Parathyroid adenoma (tissue), 2 donors: Measurements from ENCODE around the gene A2M.

ENCODE experiments used
- H2AFZ ChIP-seq: fragments of 300-600 bp; sonication (generic); one replicate; pipeline ENCODE4 v1.7.0; 2017; ENCODE audit warnings: antibody characterized with exemption, mild to moderate bottlenecking
- H3K27ac ChIP-seq: fragments of 300-600 bp; sonication (generic); one replicate; pipeline ENCODE4 v1.7.0; 2017
- H3K27me3 ChIP-seq: fragments of 300-600 bp; sonication (generic); one replicate; pipeline ENCODE4 v1.7.0; 2017; ENCODE audit warnings: low read length; ENCODE audit not compliant: control insufficient read depth, insufficient read depth
- H3K36me3 ChIP-seq: fragments of 300-600 bp; sonication (generic); one replicate; pipeline ENCODE4 v1.7.0; 2017; ENCODE audit warnings: low read length; ENCODE audit not compliant: control insufficient read depth, insufficient read depth
- H3K4me1 ChIP-seq: fragments of 300-600 bp; sonication (generic); one replicate; pipeline ENCODE4 v1.7.0; 2017; ENCODE audit warnings: control low read depth
- H3K4me2 ChIP-seq: fragments of 300-600 bp; sonication (generic); one replicate; pipeline ENCODE4 v1.7.0; 2017; ENCODE audit warnings: low read length
- H3K4me3 ChIP-seq: fragments of 300-600 bp; sonication (generic); one replicate; pipeline ENCODE4 v1.7.0; 2017; ENCODE audit warnings: low read depth, low read length
- H3K79me2 ChIP-seq: fragments of 300-600 bp; sonication (generic); one replicate; pipeline ENCODE4 v1.7.0; 2017; ENCODE audit warnings: control low read depth
- H3K9ac ChIP-seq: fragments of 300-600 bp; sonication (generic); one replicate; pipeline ENCODE4 v1.7.0; 2017; ENCODE audit warnings: mild to moderate bottlenecking
- H3K9me3 ChIP-seq: fragments of 300-600 bp; sonication (generic); one replicate; pipeline ENCODE4 v1.7.0; 2017; ENCODE audit warnings: low read length; ENCODE audit not compliant: control insufficient read depth
- CTCF ChIP-seq: fragments of 300-600 bp; sonication (generic); IDR thresholded peaks from one replicate; pipeline ENCODE4 v1.7.0; 2017; ENCODE audit warnings: antibody characterized with exemption, mild to moderate bottlenecking
- donor health status: primary hyperparathyroidism.

A2M gene

GRCh38 chr12:9103050-9103849, 12.5 kb downstream of the A2M start:
- no peak for TF ChIP-seq CTCF
- no peak overlapping the region for H3K27ac ChIP-seq
- H3K4me1 ChIP-seq, result no peaks in the 10 kb centered on the region
- H2AFZ ChIP-seq, result no peak overlapping the region
- H3K4me3 ChIP-seq, result no peak overlapping the region
- no peaks in the 10 kb centered on the region for H3K27me3 ChIP-seq
- no peak overlapping the region for H3K9ac ChIP-seq
- H3K4me2 ChIP-seq, result no peak overlapping the region
- no peaks in the 10 kb centered on the region for H3K9me3 ChIP-seq
- H3K79me2 ChIP-seq, result no peaks in the 10 kb centered on the region
- H3K36me3 ChIP-seq, result no peaks in the 10 kb centered on the region

- no peak overlapping the region for H3K4me2 ChIP-seq
- H3K36me3 ChIP-seq, result no peaks in the 10 kb centered on the region
- H3K79me2 ChIP-seq, result no peaks in the 10 kb centered on the region
- H3K9ac ChIP-seq, result no peak overlapping the region
- H3K9me3 ChIP-seq, result no peaks in the 10 kb centered on the region
- H3K27me3 ChIP-seq, result no peaks in the 10 kb centered on the region
- no peak overlapping the region for H3K27ac ChIP-seq
- H3K4me3 ChIP-seq, result no peak overlapping the region
- no peaks in the 10 kb centered on the region for H3K4me1 ChIP-seq
- no peak overlapping the region for H2AFZ ChIP-seq
- TF ChIP-seq CTCF, result no peak
Measured at GRCh38 chr12:9101018-9101687, 14.6 kb downstream of the A2M start.

- TF ChIP-seq CTCF, result no peak
- Histone ChIP-seq H3K79me2 (no peaks in the 10 kb centered on the region), H3K27ac (no peak overlapping the region), H2AFZ (no peak overlapping the region), H3K4me3 (no peak overlapping the region), H3K9me3 (no peaks in the 10 kb centered on the region), H3K9ac (no peak overlapping the region), H3K36me3 (no peaks in the 10 kb centered on the region), H3K4me2 (no peak overlapping the region), H3K4me1 (no peaks in the 10 kb centered on the region), H3K27me3 (no peaks in the 10 kb centered on the region)
Measured at GRCh38 chr12:9099552-9100190, 16.0 kb downstream of the A2M start.

- no peaks in the 10 kb centered on the region for H3K27me3 ChIP-seq
- no peaks in the 10 kb centered on the region for H3K79me2 ChIP-seq
- no peak for TF ChIP-seq CTCF
- no peaks in the 10 kb centered on the region for H3K9me3 ChIP-seq
- no peak overlapping the region for H3K9ac ChIP-seq
- no peak overlapping the region for H3K4me3 ChIP-seq
- no peak overlapping the region for H3K27ac ChIP-seq
- H3K4me1 ChIP-seq, result no peaks in the 10 kb centered on the region
- no peak overlapping the region for H3K4me2 ChIP-seq
- no peaks in the 10 kb centered on the region for H3K36me3 ChIP-seq
- no peak overlapping the region for H2AFZ ChIP-seq
Measured at GRCh38 chr12:9098463-9099026, 17.2 kb downstream of the A2M start.
